ENCODE measurements around the gene GRM2.

GRCh38 chr3:51706788-51707731 lies at the start of gene GRM2:
- TF ChIP-seq CTCF (IDR thresholded peaks at IDR 0.05) = no peak
- TF ChIP-seq POLR2A (IDR thresholded peaks at IDR 0.05) = no peak

Measured in uterus (tissue), 2 donors.